ENCODE measurements around the gene AACS.

GRCh38 chr12:125050446-125050845, 14.8 kb upstream of the AACS start:
- no peak for TF ChIP-seq CTCF (conservative IDR thresholded peaks at IDR 0.05; ENCODE audit: low read depth, low read length)
- TF ChIP-seq POLR2A (IDR thresholded peaks at IDR 0.05; ENCODE audit: low read depth, low read length): no peak
- no peak for TF ChIP-seq RAD21 (IDR thresholded peaks at IDR 0.05; ENCODE audit: low read length)
- TF ChIP-seq BHLHE40 (IDR thresholded peaks at IDR 0.05; ENCODE audit: low read depth, low read length): no peak
- no peak for TF ChIP-seq MAFK (IDR thresholded peaks at IDR 0.05; ENCODE audit: low read depth, low read length)
- TF ChIP-seq CEBPB (IDR thresholded peaks at IDR 0.05; ENCODE audit: low read depth, low read length): no peak
- TF ChIP-seq USF2 (IDR thresholded peaks at IDR 0.05; ENCODE audit: low read depth, low read length): no peak
- no peak for TF ChIP-seq SMC3 (IDR thresholded peaks at IDR 0.05; ENCODE audit: low read depth, low read length)
- no peak for TF ChIP-seq FOS (IDR thresholded peaks at IDR 0.05; ENCODE audit: low read depth, low read length)
- no peak for TF ChIP-seq RCOR1 (IDR thresholded peaks at IDR 0.05; ENCODE audit: insufficient replicate concordance, low read length)
- no peak for TF ChIP-seq CHD1 (IDR thresholded peaks at IDR 0.05; ENCODE audit: low read depth, low read length)
- TF ChIP-seq MXI1 (IDR thresholded peaks at IDR 0.05; ENCODE audit: borderline replicate concordance, low read depth, low read length): no peak
- TF ChIP-seq MAZ (IDR thresholded peaks at IDR 0.05; ENCODE audit: borderline replicate concordance, low read depth, low read length): no peak
- TF ChIP-seq ELK1 (IDR thresholded peaks at IDR 0.05; ENCODE audit: borderline replicate concordance, low read depth, low read length): no peak
